ENCODE results near the gene ZNF429. TPM values are rescaled to one million over a fixed set of nuclear protein-coding genes. Genes with fewer than 3 reads are reported as not detected.
"Not testable (repeated sequence)": the region's sequence is repeated elsewhere in the genome, so short reads cannot be mapped to it uniquely, and the experiment has no call there.

Gene ZNF429
- polyA plus RNA-seq, 1 donor (not counting 4 experiments of a cell fraction or from before 2014, with no cell fraction given), result 4.4 TPM

- H3K4me1 ChIP-seq (ENCODE audit: control insufficient read depth, extremely low read depth, insufficient read depth, low read length), result no peaks in the 10 kb centered on the region
- H2AFZ ChIP-seq (ENCODE audit: control insufficient read depth, low read length), result no peak overlapping the region
- no peak overlapping the region for H3K4me2 ChIP-seq (ENCODE audit: control insufficient read depth, extremely low read depth, insufficient read depth, low read depth, low read length)
- H3K9me1 ChIP-seq (ENCODE audit: control insufficient read depth, extremely low read depth, insufficient read depth, low read length), result no peaks in the 10 kb centered on the region
- no peaks in the 10 kb centered on the region for H3K27me3 ChIP-seq (ENCODE audit: control insufficient read depth, extremely low read depth, insufficient read depth, low read length)
- no peak for DNase-seq (ENCODE audit: low read depth, low spot score)
- dilution Hi-C loops (cut with MboI; ENCODE audit: extremely low pct_ligation_motif_present, low sequenced_read_pairs), result no loop called here
- no peak overlapping the region for H3K27ac ChIP-seq (ENCODE audit: control insufficient read depth, insufficient read depth, low read length)
- TF ChIP-seq EZH2 (IDR thresholded peaks at IDR 0.05; ENCODE audit: low read length), result no peak
- TF ChIP-seq CTCF (optimal IDR thresholded peaks at IDR 0.05 in 1 of 3, IDR thresholded peaks at IDR 0.05 in 1 of 3, conservative IDR thresholded peaks at IDR 0.05 in 1 of 3; ENCODE audit: extremely low read depth in 1 of 3, insufficient read depth in 2 of 3, low read length in 3 of 3), result no peak
- no peak overlapping the region for H3K4me3 ChIP-seq (ENCODE audit: control insufficient read depth in 2 of 3, extremely low read depth in 1 of 3, insufficient read depth in 2 of 3, low read depth in 1 of 3, low read length in 3 of 3)
- no peaks in the 10 kb centered on the region for H3K36me3 ChIP-seq (ENCODE audit: control insufficient read depth in 2 of 2, extremely low read depth in 1 of 2, insufficient read depth in 2 of 2, low read length in 2 of 2)
- H4K20me1 ChIP-seq (ENCODE audit: control insufficient read depth, extremely low read depth, insufficient read depth, low read length), result no peaks in the 10 kb centered on the region
- no peaks in the 10 kb centered on the region for H3K79me2 ChIP-seq (ENCODE audit: control insufficient read depth, insufficient read depth, low read length)
- FAIRE-seq, result no peak
- peaks cover 7% of the 10 kb centered on the region for H3K9me3 ChIP-seq (ENCODE audit: control insufficient read depth, low read depth, low read length)
- no peak overlapping the region for H3K9ac ChIP-seq (ENCODE audit: control insufficient read depth, extremely low read depth, insufficient read depth, low read length)
These were observed 59.0 kb downstream of the ZNF429 start for GRCh38 chr19:21564406-21564805.

GRCh38 chr19:21566073-21566472 is 60.7 kb downstream of the ZNF429 start:
- dilution Hi-C loops (cut with MboI; ENCODE audit: extremely low pct_ligation_motif_present, low sequenced_read_pairs), result no loop called here
- peaks cover 8% of the 10 kb centered on the region for H3K9me3 ChIP-seq (ENCODE audit: control insufficient read depth, low read depth, low read length)
- no peak overlapping the region for H2AFZ ChIP-seq (ENCODE audit: control insufficient read depth, low read length)
- H3K27ac ChIP-seq (ENCODE audit: control insufficient read depth, insufficient read depth, low read length), result no peak overlapping the region
- no peak overlapping the region for H3K9ac ChIP-seq (ENCODE audit: control insufficient read depth, extremely low read depth, insufficient read depth, low read length)
- H4K20me1 ChIP-seq (ENCODE audit: control insufficient read depth, extremely low read depth, insufficient read depth, low read length), result no peaks in the 10 kb centered on the region
- no peaks in the 10 kb centered on the region for H3K9me1 ChIP-seq (ENCODE audit: control insufficient read depth, extremely low read depth, insufficient read depth, low read length)
- no peak for FAIRE-seq
- no peaks in the 10 kb centered on the region for H3K27me3 ChIP-seq (ENCODE audit: control insufficient read depth, extremely low read depth, insufficient read depth, low read length)
- no peaks in the 10 kb centered on the region for H3K79me2 ChIP-seq (ENCODE audit: control insufficient read depth, insufficient read depth, low read length)
- no peak for DNase-seq (ENCODE audit: low read depth, low spot score)
- TF ChIP-seq CTCF (optimal IDR thresholded peaks at IDR 0.05 in 1 of 3, IDR thresholded peaks at IDR 0.05 in 1 of 3, conservative IDR thresholded peaks at IDR 0.05 in 1 of 3; ENCODE audit: extremely low read depth in 1 of 3, insufficient read depth in 2 of 3, low read length in 3 of 3), result no peak
- TF ChIP-seq EZH2 (IDR thresholded peaks at IDR 0.05; ENCODE audit: low read length), result no peak
- H3K4me2 ChIP-seq (ENCODE audit: control insufficient read depth, extremely low read depth, insufficient read depth, low read depth, low read length), result no peak overlapping the region
- no peaks in the 10 kb centered on the region for H3K4me1 ChIP-seq (ENCODE audit: control insufficient read depth, extremely low read depth, insufficient read depth, low read length)
- no peaks in the 10 kb centered on the region for H3K36me3 ChIP-seq (ENCODE audit: control insufficient read depth in 2 of 2, extremely low read depth in 1 of 2, insufficient read depth in 2 of 2, low read length in 2 of 2)
- no peak overlapping the region for H3K4me3 ChIP-seq (ENCODE audit: control insufficient read depth in 2 of 3, extremely low read depth in 1 of 3, insufficient read depth in 2 of 3, low read depth in 1 of 3, low read length in 3 of 3)

GRCh38 chr19:21567806-21568205 is 62.4 kb downstream of the ZNF429 start:
- H4K20me1 ChIP-seq (ENCODE audit: control insufficient read depth, extremely low read depth, insufficient read depth, low read length); H3K27ac ChIP-seq (ENCODE audit: control insufficient read depth, insufficient read depth, low read length); dilution Hi-C loops (cut with MboI; ENCODE audit: extremely low pct_ligation_motif_present, low sequenced_read_pairs); H3K4me1 ChIP-seq (ENCODE audit: control insufficient read depth, extremely low read depth, insufficient read depth, low read length); H3K36me3 ChIP-seq (ENCODE audit: control insufficient read depth in 2 of 2, extremely low read depth in 1 of 2, insufficient read depth in 2 of 2, low read length in 2 of 2); H3K27me3 ChIP-seq (ENCODE audit: control insufficient read depth, extremely low read depth, insufficient read depth, low read length); H2AFZ ChIP-seq (ENCODE audit: control insufficient read depth, low read length); H3K4me3 ChIP-seq (ENCODE audit: control insufficient read depth in 2 of 3, extremely low read depth in 1 of 3, insufficient read depth in 2 of 3, low read depth in 1 of 3, low read length in 3 of 3); FAIRE-seq; H3K4me2 ChIP-seq (ENCODE audit: control insufficient read depth, extremely low read depth, insufficient read depth, low read depth, low read length); DNase-seq (ENCODE audit: low read depth, low spot score); H3K9me3 ChIP-seq (ENCODE audit: control insufficient read depth, low read depth, low read length); H3K9ac ChIP-seq (ENCODE audit: control insufficient read depth, extremely low read depth, insufficient read depth, low read length); H3K79me2 ChIP-seq (ENCODE audit: control insufficient read depth, insufficient read depth, low read length); H3K9me1 ChIP-seq (ENCODE audit: control insufficient read depth, extremely low read depth, insufficient read depth, low read length): not testable (repeated sequence)

All from keratinocyte (primary cell).